Mesodermal cell (in vitro differentiated cells): ENCODE measurements around the gene RADIL.
A peak's percentile ranks its signal among the peaks of the same experiment; 100 is the strongest.

Experiments used
- H3K27ac ChIP-seq: 2 replicates; pipeline ENCODE4 v1.7.0; 2013; ENCODE audit warnings: mild to moderate bottlenecking, low read depth, low read length, moderate library complexity; ENCODE audit not compliant: severe bottlenecking
- H3K36me3 ChIP-seq: 2 replicates; pipeline ENCODE4 v1.7.1; 2013; ENCODE audit warnings: mild to moderate bottlenecking, low read length, moderate library complexity; ENCODE audit not compliant: control insufficient read depth, insufficient read depth
- H3K4me1 ChIP-seq: one replicate; pipeline ENCODE4 v1.7.1; 2013; ENCODE audit warnings: mild to moderate bottlenecking, low read length; ENCODE audit not compliant: insufficient read depth, control insufficient read depth, poor library complexity, severe bottlenecking
- H3K4me3 ChIP-seq: 2 replicates; pipeline ENCODE4 v1.7.0; 2013; ENCODE audit warnings: low read length, control low read depth, mild to moderate bottlenecking; ENCODE audit not compliant: insufficient read depth, poor library complexity, severe bottlenecking; ENCODE audit errors: extremely low read depth
- H3K9me3 ChIP-seq: 2 replicates; pipeline ENCODE4 v1.7.1; 2013; ENCODE audit warnings: mild to moderate bottlenecking, low read length, moderate library complexity; ENCODE audit not compliant: control insufficient read depth
- WGBS, 2 experiments: methylation state at CpG; one replicate each; pipeline ENCODE4 v1.1.5; 2013; ENCODE audit warnings: missing lambda C conversion rate in 2 of 2; ENCODE audit not compliant: insufficient coverage in 2 of 2; 5-methylcytosine and 5-hydroxymethylcytosine counted together

RADIL gene

DNA sequence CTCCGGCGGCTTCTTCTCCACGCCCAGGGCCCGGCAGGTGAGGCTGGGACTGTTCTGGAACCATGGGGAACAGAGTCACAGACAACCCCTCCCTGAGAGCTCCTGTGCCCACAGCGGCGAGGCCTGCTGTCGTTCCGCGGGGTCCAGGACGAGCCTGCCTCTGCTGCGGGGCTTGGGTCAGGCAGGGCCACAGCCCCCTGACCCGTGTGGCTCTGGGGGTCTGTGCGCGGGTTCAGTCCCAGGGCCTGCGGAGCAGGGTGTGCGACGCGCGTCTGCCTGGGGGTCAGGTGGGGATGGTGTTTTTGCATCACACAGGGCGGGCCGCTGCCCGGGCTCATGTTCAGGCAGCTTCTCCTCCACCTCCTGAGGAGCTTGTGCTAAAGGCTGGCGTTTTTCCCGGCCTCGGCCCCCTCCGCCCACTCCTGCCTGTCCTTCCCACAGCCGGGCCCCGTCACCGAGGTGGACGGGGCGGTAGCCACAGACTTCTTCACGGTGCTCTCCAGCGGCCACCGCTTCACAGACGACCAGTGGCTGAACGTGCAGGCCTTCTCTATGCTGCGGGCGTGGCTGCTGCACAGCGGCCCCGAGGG is 99.7 kb downstream of the RADIL start:
- Histone ChIP-seq H3K4me3 (no peak overlapping the region), H3K9me3 (no peaks in the 10 kb centered on the region), H3K4me1 (no peaks in the 10 kb centered on the region), H3K36me3 (peaks cover 71% of the 10 kb centered on the region), H3K27ac (no peak overlapping the region)
- 94 to 97% methylated on average over 37 to 39 of the region's 40 CpGs for WGBS, 2 experiments

GRCh38 chr7:4783292-4783652 is 100.2 kb downstream of the RADIL start:
- Histone ChIP-seq H3K9me3 (no peaks in the 10 kb centered on the region), H3K4me3 (no peak overlapping the region), H3K4me1 (no peaks in the 10 kb centered on the region), H3K36me3 (peaks cover 68% of the 10 kb centered on the region), H3K27ac (no peak overlapping the region)
- WGBS, 2 experiments: 93 to 96% methylated on average over 7 to 10 of the region's 16 CpGs

DNA sequence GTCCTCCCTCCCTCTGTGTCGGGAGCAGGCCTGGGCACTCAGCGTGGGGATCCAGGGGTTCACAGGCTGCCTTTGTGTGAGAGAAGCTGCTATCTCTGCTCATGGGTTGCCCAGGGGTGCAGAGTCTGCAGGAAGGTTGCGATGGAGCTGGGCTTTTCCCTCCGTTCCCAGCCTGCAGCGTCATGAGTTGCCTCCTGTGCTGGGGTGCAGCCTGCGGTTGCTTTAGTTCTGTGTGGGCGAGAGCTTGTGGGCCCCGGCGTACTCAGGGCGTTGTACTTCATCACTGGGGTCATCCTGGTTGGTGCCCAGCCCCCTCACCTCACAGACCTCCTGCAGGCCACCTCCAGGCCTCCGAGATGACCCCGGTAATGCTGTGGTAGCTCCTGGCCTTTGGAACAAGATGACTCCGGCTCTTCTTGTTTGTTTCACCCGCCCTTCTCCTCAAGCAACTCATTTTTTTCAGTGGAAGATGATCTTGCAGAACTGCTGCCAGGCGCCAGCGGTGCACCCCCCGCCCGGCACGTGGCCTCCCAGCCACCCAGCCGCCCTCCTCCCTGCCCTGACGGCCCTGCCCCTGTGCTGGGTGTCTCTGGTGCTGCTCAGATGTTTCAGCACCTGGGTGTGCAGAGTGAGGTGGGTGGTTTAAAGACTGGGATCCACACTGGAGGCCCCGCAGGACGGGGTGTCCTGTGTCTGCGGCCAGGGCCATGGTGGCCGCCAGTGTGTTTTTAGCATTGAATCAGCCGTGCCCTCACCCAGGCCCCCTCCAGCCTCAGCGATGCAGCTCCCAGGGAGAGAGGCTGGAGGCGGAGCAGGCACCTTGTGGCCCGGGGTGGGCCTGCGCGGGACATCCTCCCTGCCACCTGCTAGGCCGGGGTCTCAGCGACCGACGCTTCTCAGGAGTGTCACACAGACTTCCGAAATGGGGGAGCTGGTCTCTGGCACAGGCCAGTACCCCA is 100.9 kb downstream of the RADIL start:
- Histone ChIP-seq H3K36me3 (peaks cover 66% of the 10 kb centered on the region), H3K4me3 (no peak overlapping the region), H3K9me3 (no peaks in the 10 kb centered on the region), H3K27ac (no peak overlapping the region), H3K4me1 (no peaks in the 10 kb centered on the region)
- 90 to 93% methylated on average over 22 to 33 of the region's 36 CpGs for WGBS, 2 experiments

GRCh38 chr7:4781366-4782069 is 102.0 kb downstream of the RADIL start:
- WGBS, 2 experiments: 97 to 98% methylated on average over 25 to 27 of the region's 27 CpGs
- H3K4me3 ChIP-seq: no peak overlapping the region
- peaks cover 66% of the 10 kb centered on the region for H3K36me3 ChIP-seq
- no peaks in the 10 kb centered on the region for H3K4me1 ChIP-seq
- H3K9me3 ChIP-seq: no peaks in the 10 kb centered on the region
- H3K27ac ChIP-seq: no peak overlapping the region

DNA sequence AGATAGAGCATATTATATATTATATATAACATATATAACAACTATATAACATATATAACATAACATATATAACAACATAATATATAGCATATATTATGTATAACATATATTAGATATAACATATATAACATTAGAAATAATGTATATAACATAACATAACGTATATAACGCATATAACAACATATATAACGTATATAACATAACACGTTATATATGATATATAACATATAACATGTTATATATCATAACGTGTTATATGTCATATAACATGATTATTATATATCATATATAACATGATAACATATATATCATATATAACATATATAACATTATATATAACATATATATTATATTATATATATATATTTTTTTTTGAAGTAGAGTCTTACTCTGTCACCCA is 104.4 kb downstream of the RADIL start:
- no peak overlapping the region for H3K4me3 ChIP-seq
- WGBS, 2 experiments: no CpG with 5 or more reads among the region's 5 CpGs
- no peak overlapping the region for H3K27ac ChIP-seq
- H3K4me1 ChIP-seq: peaks cover 4% of the 10 kb centered on the region
- peaks cover 48% of the 10 kb centered on the region for H3K36me3 ChIP-seq
- H3K9me3 ChIP-seq: no peaks in the 10 kb centered on the region

- peaks cover 31% of the 10 kb centered on the region for H3K36me3 ChIP-seq
- H3K4me3 ChIP-seq: peak overlapping the region; percentile 97
- peaks cover 4% of the 10 kb centered on the region for H3K4me1 ChIP-seq
- 20 to 23% methylated on average over 20 to 24 of the region's 32 CpGs for WGBS, 2 experiments
- H3K27ac ChIP-seq: peak overlapping the region; percentile 92
- H3K9me3 ChIP-seq: no peaks in the 10 kb centered on the region
Measured at GRCh38 chr7:4775848-4776623, 107.5 kb downstream of the RADIL start.

GRCh38 chr7:4775250-4775847 is 108.2 kb downstream of the RADIL start, which contains the start of gene AP5Z1:
Gene AP5Z1 (plus strand): TSS chr7:4775623. CDS start chr7:4775716, 93 bp downstream.
- 0% methylated on average over 52 to 53 of the region's 55 CpGs for WGBS, 2 experiments
- H3K36me3 ChIP-seq: peaks cover 26% of the 10 kb centered on the region
- peak within 1 kb of the TSS; percentile 92 for H3K27ac ChIP-seq
- peak within 1 kb of the TSS; percentile 97 for H3K4me3 ChIP-seq
- H3K9me3 ChIP-seq: no peaks in the 10 kb centered on the region
- H3K4me1 ChIP-seq: peaks cover 4% of the 10 kb centered on the region

DNA sequence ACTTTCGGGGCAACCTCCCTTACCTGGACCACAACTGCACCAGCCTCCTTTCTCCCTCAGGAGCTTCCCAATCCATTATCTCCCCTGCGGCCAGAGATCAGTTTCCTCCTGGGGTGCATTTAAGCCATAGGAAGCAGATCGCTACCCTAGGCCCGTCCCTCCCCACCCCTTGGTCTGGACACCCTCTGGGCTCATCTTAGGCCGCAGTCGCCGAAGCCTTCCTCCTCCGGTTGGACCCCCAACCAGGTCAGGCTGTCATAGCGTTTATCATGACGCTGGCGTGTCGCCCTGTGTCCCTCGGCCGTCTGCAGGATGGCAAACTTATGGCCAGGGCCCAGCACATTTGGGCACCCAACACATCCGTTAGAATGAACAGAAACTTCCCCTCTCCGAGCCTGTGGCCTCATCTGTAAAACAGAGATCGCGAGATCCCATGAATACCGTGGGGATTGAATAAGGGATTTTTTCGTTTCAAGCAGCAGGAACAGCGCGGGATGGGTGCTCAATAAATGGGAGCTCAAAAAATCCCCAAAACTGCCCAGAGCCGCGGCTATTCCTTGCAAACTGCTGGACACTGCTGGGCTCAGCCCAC is 108.8 kb downstream of the RADIL start:
- H3K27ac ChIP-seq: peak overlapping the region; percentile 92
- 48 to 53% methylated on average over 19 to 21 of the region's 24 CpGs for WGBS, 2 experiments
- peaks cover 4% of the 10 kb centered on the region for H3K4me1 ChIP-seq
- H3K4me3 ChIP-seq: peak overlapping the region; percentile 97
- H3K9me3 ChIP-seq: no peaks in the 10 kb centered on the region
- H3K36me3 ChIP-seq: peaks cover 22% of the 10 kb centered on the region

GRCh38 chr7:4774007-4774406 is 109.5 kb downstream of the RADIL start:
- H3K4me3 ChIP-seq: no peak overlapping the region

More at GRCh38 chr7:4774007-4774406, 109.5 kb downstream of the RADIL start:
- Histone ChIP-seq H3K9me3 (no peaks in the 10 kb centered on the region), H3K36me3 (peaks cover 25% of the 10 kb centered on the region), H3K4me1 (peaks cover 4% of the 10 kb centered on the region), H3K27ac (no peak overlapping the region)
- 94 to 95% methylated on average over 9 to 11 of the region's 12 CpGs for WGBS, 2 experiments
